Measurements from ENCODE around the gene COL16A1. TPM values are rescaled to one million over a fixed set of nuclear protein-coding genes. Genes with fewer than 3 reads are reported as not detected.
A peak's percentile ranks its signal among the peaks of the same experiment; 100 is the strongest.

Gene COL16A1
- polyA plus RNA-seq, 1 of the 3 experiments (the other 2 are of a cell fraction), result 10.4 TPM

GRCh38 chr1:31745096-31745945, 41.5 kb upstream of the COL16A1 start:
- Histone ChIP-seq H3K9ac (no peak overlapping the region), H3K27ac (ENCODE audit: low read depth in 2 of 2, low read length in 1 of 2) (peak overlapping the region in 1 of 2 experiments; percentile 18; a peak in 1 of 4 replicates), H3K27me3 (ENCODE audit: insufficient read depth) (no peaks in the 10 kb centered on the region), H3K4me2 (no peak overlapping the region), H3K9me2 (no peaks in the 10 kb centered on the region), H3K4me1 (ENCODE audit: control insufficient read depth in 1 of 2, insufficient read depth in 2 of 2, low read depth in 1 of 2, low read length in 1 of 2) (peaks cover 0 to 45% of the 10 kb centered on the region in 2 experiments; a peak in 1 of 4 replicates), H3K9me3 (no peaks in the 10 kb centered on the region), H3K4me3 (ENCODE audit: low read depth in 2 of 2, low read length in 1 of 2) (no peak overlapping the region; a peak in 1 of 4 replicates), H3K79me2 (ENCODE audit: insufficient read depth) (no peaks in the 10 kb centered on the region), H3K36me3 (replicated peaks in 1 of 2; ENCODE audit: control insufficient read depth in 1 of 2, insufficient read depth in 2 of 2, low read length in 1 of 2) (no peaks in the 10 kb centered on the region), H3F3A (replicated peaks; ENCODE audit: insufficient read depth) (no peaks in the 10 kb centered on the region), H2AFZ (ENCODE audit: low read depth) (no peak overlapping the region), H4K20me1 (ENCODE audit: insufficient read depth) (peaks cover 13% of the 10 kb centered on the region)
- TF ChIP-seq RAD21 (IDR thresholded peaks at IDR 0.05; ENCODE audit: low read length) (peak; percentile 78), CTCF (IDR thresholded peaks at IDR 0.05) (peak; percentile 80), REST (IDR thresholded peaks at IDR 0.05; ENCODE audit: low read depth, low read length) (peak; percentile 18; the same call in 1 of the 2 replicates), SMC3 (IDR thresholded peaks at IDR 0.05; ENCODE audit: low read depth, low read length) (peak; percentile 92), MXI1 (IDR thresholded peaks at IDR 0.05; ENCODE audit: low read depth, low read length) (no peak), FOXJ3 (CRISPR knock-in tag; IDR thresholded peaks at IDR 0.05) (no peak), CHD2 (IDR thresholded peaks at IDR 0.05; ENCODE audit: low read length, partially characterized antibody) (peak; percentile 25), ZBTB33 (IDR thresholded peaks at IDR 0.05; ENCODE audit: borderline replicate concordance, low read depth) (no peak)
- CTCF ChIA-PET, result interaction anchor here (0.6 to 6.0 kb wide), 35 partner anchors 9 to 615 kb away, joined by 3 to 111 read pairs (median 6); partner anchors contain the start of gene ADGRB2
- WGBS (ENCODE audit: low lambda C conversion rate), result 35% methylated on average over 3 of the region's 4 CpGs
- POLR2A ChIA-PET, result interaction anchor here (1.0 to 1.3 kb wide), 4 partner anchors 11 to 39 kb away, joined by 3 to 5 read pairs (median 4); no protein-coding TSS in a partner anchor
- peak; percentile 89 for DNase-seq

Data from SK-N-SH (cell line).